Colonic mucosa (tissue), 4 donors: ENCODE data around the gene RAB9A. TPM values are rescaled to one million over a fixed set of nuclear protein-coding genes. Genes with fewer than 3 reads are reported as not detected.
A peak's percentile ranks its signal among the peaks of the same experiment; 100 is the strongest.

ENCODE experiments used
- DNase-seq: peaks from one replicate; pipeline ENCODE4 v3.0.0-alpha.2; 2020
- H3K27ac ChIP-seq: fragments of 200-600 bp; one replicate; pipeline ENCODE4 v1.8.0; 2021
- H3K27me3 ChIP-seq: fragments of 200-600 bp; one replicate; pipeline ENCODE4 v1.8.0; 2021
- H3K36me3 ChIP-seq: fragments of 200-600 bp; one replicate; pipeline ENCODE4 v1.8.0; 2021
- H3K4me1 ChIP-seq: fragments of 200-600 bp; one replicate; pipeline ENCODE4 v1.8.0; 2021; ENCODE audit warnings: mild to moderate bottlenecking
- H3K4me3 ChIP-seq: fragments of 200-600 bp; one replicate; pipeline ENCODE4 v1.8.0; 2021
- H3K9ac ChIP-seq, 2 donors: one replicate each; pipeline ENCODE4 v1.7.0; 2013; ENCODE audit warnings: control low read depth in 2 of 2, low read depth in 2 of 2, low read length in 2 of 2
- H3K9me3 ChIP-seq: fragments of 200-600 bp; one replicate; pipeline ENCODE4 v1.8.0; 2021
- CTCF ChIP-seq: fragments of 200-600 bp; IDR thresholded peaks from one replicate; pipeline ENCODE4 v1.8.0; 2022; ENCODE audit warnings: antibody characterized with exemption, mild to moderate bottlenecking
- intact Hi-C: fragments of 100-400 bp; cut with DNase I; formaldehyde crosslinking; loops from one replicate; pipeline ENCODE4 v1.14.1; 2022
- total RNA-seq, 2 donors: library from RNA; stranded (reverse); fragmentation: NEBNext Ultra II Directional in 1 of 2; extraction: Animal tissue kit (Norgen Biotek cat#: 25700) in 1 of 2; gene quantifications; one replicate each; pipeline ENCODE4 v1.2.1, GENCODE V29; 2021
- donor health status: healthy.
- donor health status: DM: no; HTN: no; CAD: no.
- donor health status: DM: no; HTN: no; CAD: no.

The RAB9A gene
- total RNA-seq, 2 donors from 2014 or later: 23.0 to 67.1 TPM

GRCh38 chrX:13750204-13750603, 61.3 kb downstream of the RAB9A start:
- Histone ChIP-seq H3K4me1 (no peaks in the 10 kb centered on the region), H3K9me3 (no peaks in the 10 kb centered on the region), H3K9ac (no peak overlapping the region), H3K4me3 (no peak overlapping the region), H3K27ac (no peak overlapping the region), H3K27me3 (no peaks in the 10 kb centered on the region), H3K36me3 (no peaks in the 10 kb centered on the region)
- intact Hi-C loops: loop anchor here (5.0 to 10.0 kb wide), 2 partner anchors 235 to 282 kb away; no protein-coding TSS in a partner anchor
- DNase-seq: no peak
- TF ChIP-seq CTCF: peak; percentile 40

- H3K9me3 ChIP-seq: no peaks in the 10 kb centered on the region
- H3K4me1 ChIP-seq: no peaks in the 10 kb centered on the region
- H3K27me3 ChIP-seq: no peaks in the 10 kb centered on the region
- no peaks in the 10 kb centered on the region for H3K36me3 ChIP-seq
- H3K9ac ChIP-seq: no peak overlapping the region
- DNase-seq: no peak
- no peak overlapping the region for H3K27ac ChIP-seq
- no peak overlapping the region for H3K4me3 ChIP-seq
- intact Hi-C loops: loop anchor here (5.0 to 10.0 kb wide), 2 partner anchors 236 to 281 kb away; no protein-coding TSS in a partner anchor
- TF ChIP-seq CTCF: no peak
Measured at GRCh38 chrX:13750812-13751211, 61.9 kb downstream of the RAB9A start.

- H3K4me3 ChIP-seq: no peak overlapping the region
- no peaks in the 10 kb centered on the region for H3K27me3 ChIP-seq
- H3K4me1 ChIP-seq: no peaks in the 10 kb centered on the region
- TF ChIP-seq CTCF: no peak
- no peak overlapping the region for H3K27ac ChIP-seq
- DNase-seq: no peak
- intact Hi-C loops: loop anchor here (5.0 to 10.0 kb wide), 2 partner anchors 237 to 280 kb away; no protein-coding TSS in a partner anchor
- H3K36me3 ChIP-seq: no peaks in the 10 kb centered on the region
- H3K9ac ChIP-seq: no peak overlapping the region
- H3K9me3 ChIP-seq: no peaks in the 10 kb centered on the region
Measured at GRCh38 chrX:13752141-13752540, 63.2 kb downstream of the RAB9A start.

- Histone ChIP-seq H3K27me3 (no peaks in the 10 kb centered on the region), H3K9ac (no peak overlapping the region), H3K4me3 (no peak overlapping the region), H3K36me3 (no peaks in the 10 kb centered on the region), H3K4me1 (no peaks in the 10 kb centered on the region), H3K27ac (no peak overlapping the region), H3K9me3 (no peaks in the 10 kb centered on the region)
- intact Hi-C loops: loop anchor here (5.0 to 10.0 kb wide), 2 partner anchors 238 to 280 kb away; no protein-coding TSS in a partner anchor
- no peak for DNase-seq
- TF ChIP-seq CTCF: no peak
Measured at GRCh38 chrX:13752646-13753045, 63.7 kb downstream of the RAB9A start.

- Histone ChIP-seq H3K27ac (no peak overlapping the region), H3K4me1 (no peaks in the 10 kb centered on the region), H3K36me3 (no peaks in the 10 kb centered on the region), H3K9ac (no peak overlapping the region), H3K9me3 (no peaks in the 10 kb centered on the region), H3K27me3 (no peaks in the 10 kb centered on the region), H3K4me3 (no peak overlapping the region)
- DNase-seq: no peak
- no peak for TF ChIP-seq CTCF
- intact Hi-C loops: loop anchor here (5.0 to 10.0 kb wide), 2 partner anchors 240 to 278 kb away; no protein-coding TSS in a partner anchor
Measured at GRCh38 chrX:13754765-13755164, 65.8 kb downstream of the RAB9A start.
